OCI-M2 (cell line): ENCODE measurements around the gene RPL23.
A peak's percentile ranks its signal among the peaks of the same experiment; 100 is the strongest.

Experiments
- DNase-seq: peaks from one replicate; lab custom pipeline; 2025; ENCODE audit not compliant: unreplicated experiment; lab: John Stamatoyannopoulos, UW

RPL23 gene

DNA sequence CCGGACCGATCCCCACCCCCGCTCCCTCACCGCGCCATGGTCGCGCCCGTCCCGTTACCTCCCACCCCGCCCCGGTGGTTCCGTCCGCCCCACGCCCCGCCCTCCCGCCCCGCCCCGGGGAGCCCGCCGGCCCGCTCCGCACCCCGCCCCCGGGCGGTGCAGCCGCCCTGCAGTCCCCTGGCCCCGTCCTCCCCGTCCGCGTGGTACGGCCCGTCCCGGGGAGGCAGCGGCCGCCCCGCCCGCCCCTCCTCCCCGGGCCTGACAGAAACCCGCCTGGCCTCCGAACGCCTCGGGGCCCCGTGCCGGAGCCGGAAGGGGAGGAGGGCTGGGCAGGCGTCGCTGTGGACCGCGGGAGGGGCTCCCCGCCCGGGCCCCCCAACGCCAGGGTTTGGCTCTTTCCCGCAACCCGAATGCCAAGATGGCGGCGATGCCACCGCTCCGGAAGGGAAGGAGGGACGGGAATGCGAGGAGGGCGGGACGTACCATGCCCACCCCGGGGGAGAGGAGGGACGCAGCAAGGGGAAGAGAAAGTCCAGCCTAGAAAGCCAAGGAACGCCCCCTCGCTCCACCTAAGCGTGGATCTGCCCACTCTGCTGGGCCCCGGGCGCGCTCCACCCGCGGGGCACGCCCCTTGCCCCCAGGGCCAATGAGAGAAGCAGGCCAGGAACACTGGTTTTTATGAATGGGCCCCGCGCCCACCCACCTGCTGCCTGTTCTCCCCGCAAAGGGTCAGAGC is 53.9 kb downstream of the RPL23 start, which contains the start of gene PIP4K2B:
PIP4K2B (minus strand) TSS at position 56 of the 736 bp plus-strand sequence. CDS start 132 bp downstream, outside the sequence.
- DNase-seq: peak; percentile 83

DNA sequence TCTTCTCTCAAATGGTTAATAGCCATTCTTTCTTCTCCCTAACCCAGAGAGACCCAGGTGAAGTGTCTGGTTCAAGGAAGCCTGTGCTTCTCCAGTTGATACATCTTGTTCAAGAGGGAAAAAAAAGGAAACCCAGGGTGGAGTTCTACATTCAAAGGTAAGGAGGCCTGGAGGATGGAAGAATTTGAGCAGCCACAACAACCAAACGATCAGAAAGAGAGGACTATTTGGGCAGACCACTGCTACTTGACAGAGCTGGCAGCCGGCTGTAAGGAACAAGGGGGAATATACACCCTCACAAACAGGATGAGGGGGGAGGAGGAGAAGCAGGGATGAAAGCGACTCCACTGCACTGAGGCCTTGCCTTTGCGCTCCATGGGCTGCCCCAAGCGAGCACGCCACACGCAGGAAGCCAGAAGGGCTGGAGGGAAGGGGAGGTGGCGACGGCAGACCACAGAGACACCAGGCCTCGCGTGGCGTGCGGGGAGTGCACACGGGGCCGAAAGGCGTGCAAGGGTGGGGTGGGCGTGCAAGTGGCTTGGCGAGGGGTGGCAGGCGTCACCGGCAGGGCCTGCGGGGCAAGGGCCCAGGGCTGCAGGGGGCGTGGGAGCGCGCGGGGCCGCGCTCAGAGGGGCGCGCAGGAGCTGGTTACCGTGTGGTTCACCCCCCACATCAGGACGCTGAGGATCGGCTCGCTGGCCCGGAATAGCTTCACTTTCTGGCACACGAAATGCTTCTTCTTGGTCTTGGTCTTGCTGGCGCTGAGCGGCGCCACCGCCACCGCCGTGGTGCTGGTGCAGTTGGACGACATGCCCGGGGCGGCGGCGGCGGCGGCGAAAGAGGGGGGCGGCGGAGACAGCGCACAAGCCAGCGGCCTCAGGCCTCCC is 54.7 kb downstream of the RPL23 start:
- no peak for DNase-seq
